ENCODE results near the gene TLE3.

The TLE3 gene

DNA sequence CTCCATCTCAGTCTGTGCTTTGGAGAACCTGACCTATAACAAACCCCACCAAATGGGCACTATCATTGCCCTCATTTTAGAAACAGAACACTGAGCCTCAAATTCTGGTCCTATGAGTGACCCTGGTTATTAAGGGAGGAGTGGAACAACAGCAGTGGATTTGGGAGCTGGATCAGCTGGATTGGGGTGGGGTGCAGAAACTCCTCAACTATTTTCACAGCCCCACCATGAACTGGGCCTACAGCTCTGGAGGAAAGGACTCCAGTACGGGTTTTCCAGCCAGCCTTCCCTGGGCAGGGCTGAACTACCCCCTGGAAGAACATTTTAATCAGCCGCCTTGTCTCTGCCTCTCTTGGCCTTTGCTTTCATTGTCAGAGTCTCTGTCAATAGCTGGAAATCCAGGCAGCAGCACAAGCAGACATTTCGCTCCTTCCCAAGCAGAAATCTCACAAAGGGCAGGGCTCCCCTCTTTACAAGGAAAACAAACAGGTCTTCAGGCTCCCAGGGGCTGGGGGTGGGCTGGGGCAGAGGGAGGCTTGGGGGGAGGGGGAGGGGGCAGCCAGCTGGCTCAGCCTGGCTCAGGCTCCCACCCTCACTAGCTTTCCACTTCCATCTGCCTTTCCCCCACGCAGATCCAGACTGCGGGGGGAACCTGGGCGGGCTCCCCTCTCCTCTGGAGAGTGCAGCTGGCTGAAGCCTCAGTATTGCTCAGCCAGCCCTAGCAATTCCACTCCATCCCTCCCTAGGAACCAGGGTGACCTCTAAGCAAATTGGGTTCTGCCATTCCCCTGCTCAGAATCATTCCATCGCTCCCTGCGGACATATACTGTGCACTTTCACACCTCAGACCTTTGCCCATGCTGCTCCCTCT, 13.7 kb upstream of the TLE3 start:
- TF ChIP-seq, protein P1, sequence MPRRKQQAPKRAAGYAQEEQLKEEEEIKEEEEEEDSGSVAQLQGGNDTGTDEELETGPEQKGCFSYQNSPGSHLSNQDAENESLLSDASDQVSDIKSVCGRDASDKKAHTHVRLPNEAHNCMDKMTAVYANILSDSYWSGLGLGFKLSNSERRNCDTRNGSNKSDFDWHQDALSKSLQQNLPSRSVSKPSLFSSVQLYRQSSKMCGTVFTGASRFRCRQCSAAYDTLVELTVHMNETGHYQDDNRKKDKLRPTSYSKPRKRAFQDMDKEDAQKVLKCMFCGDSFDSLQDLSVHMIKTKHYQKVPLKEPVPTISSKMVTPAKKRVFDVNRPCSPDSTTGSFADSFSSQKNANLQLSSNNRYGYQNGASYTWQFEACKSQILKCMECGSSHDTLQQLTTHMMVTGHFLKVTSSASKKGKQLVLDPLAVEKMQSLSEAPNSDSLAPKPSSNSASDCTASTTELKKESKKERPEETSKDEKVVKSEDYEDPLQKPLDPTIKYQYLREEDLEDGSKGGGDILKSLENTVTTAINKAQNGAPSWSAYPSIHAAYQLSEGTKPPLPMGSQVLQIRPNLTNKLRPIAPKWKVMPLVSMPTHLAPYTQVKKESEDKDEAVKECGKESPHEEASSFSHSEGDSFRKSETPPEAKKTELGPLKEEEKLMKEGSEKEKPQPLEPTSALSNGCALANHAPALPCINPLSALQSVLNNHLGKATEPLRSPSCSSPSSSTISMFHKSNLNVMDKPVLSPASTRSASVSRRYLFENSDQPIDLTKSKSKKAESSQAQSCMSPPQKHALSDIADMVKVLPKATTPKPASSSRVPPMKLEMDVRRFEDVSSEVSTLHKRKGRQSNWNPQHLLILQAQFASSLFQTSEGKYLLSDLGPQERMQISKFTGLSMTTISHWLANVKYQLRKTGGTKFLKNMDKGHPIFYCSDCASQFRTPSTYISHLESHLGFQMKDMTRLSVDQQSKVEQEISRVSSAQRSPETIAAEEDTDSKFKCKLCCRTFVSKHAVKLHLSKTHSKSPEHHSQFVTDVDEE (CRISPR knock-in tag; IDR thresholded peaks at IDR 0.05) = no peak
- TF ChIP-seq ZFP3 (CRISPR knock-in tag; IDR thresholded peaks at IDR 0.05) (peak; percentile 29; the same call in 1 of the 2 replicates), ZC3H10 (CRISPR knock-in tag; IDR thresholded peaks at IDR 0.05) (no peak), POU6F1 (CRISPR knock-in tag; IDR thresholded peaks at IDR 0.05; ENCODE audit: borderline replicate concordance, low read depth) (no peak), BACH2 (CRISPR knock-in tag; IDR thresholded peaks at IDR 0.05; ENCODE audit: borderline replicate concordance) (no peak)
- ATAC-seq = peak; percentile 97

GRCh38 chr15:70109978-70110377, 12.3 kb upstream of the TLE3 start:
- no peak for ATAC-seq

More at GRCh38 chr15:70109978-70110377, 12.3 kb upstream of the TLE3 start:
- TF ChIP-seq OSR1 (CRISPR knock-in tag; IDR thresholded peaks at IDR 0.05) = no peak
- TF ChIP-seq, protein P2, sequence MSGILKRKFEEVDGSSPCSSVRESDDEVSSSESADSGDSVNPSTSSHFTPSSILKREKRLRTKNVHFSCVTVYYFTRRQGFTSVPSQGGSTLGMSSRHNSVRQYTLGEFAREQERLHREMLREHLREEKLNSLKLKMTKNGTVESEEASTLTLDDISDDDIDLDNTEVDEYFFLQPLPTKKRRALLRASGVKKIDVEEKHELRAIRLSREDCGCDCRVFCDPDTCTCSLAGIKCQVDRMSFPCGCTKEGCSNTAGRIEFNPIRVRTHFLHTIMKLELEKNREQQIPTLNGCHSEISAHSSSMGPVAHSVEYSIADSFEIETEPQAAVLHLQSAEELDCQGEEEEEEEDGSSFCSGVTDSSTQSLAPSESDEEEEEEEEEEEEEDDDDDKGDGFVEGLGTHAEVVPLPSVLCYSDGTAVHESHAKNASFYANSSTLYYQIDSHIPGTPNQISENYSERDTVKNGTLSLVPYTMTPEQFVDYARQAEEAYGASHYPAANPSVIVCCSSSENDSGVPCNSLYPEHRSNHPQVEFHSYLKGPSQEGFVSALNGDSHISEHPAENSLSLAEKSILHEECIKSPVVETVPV (CRISPR knock-in tag; IDR thresholded peaks at IDR 0.05) = no peak
- TF ChIP-seq ZFP30 (CRISPR knock-in tag; IDR thresholded peaks at IDR 0.05) = no peak
- TF ChIP-seq, protein P1 (CRISPR knock-in tag; IDR thresholded peaks at IDR 0.05) = no peak
- TF ChIP-seq, protein P3, sequence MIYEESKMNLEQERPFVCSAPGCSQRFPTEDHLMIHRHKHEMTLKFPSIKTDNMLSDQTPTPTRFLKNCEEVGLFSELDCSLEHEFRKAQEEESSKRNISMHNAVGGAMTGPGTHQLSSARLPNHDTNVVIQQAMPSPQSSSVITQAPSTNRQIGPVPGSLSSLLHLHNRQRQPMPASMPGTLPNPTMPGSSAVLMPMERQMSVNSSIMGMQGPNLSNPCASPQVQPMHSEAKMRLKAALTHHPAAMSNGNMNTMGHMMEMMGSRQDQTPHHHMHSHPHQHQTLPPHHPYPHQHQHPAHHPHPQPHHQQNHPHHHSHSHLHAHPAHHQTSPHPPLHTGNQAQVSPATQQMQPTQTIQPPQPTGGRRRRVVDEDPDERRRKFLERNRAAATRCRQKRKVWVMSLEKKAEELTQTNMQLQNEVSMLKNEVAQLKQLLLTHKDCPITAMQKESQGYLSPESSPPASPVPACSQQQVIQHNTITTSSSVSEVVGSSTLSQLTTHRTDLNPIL (CRISPR knock-in tag; IDR thresholded peaks at IDR 0.05; ENCODE audit: low read depth) = no peak
- no peak for TF ChIP-seq ZFP3 (CRISPR knock-in tag; IDR thresholded peaks at IDR 0.05)
- TF ChIP-seq ESRRG (CRISPR knock-in tag; IDR thresholded peaks at IDR 0.05) = no peak
- no peak for TF ChIP-seq BACH2 (CRISPR knock-in tag; IDR thresholded peaks at IDR 0.05; ENCODE audit: borderline replicate concordance)
- TF ChIP-seq, protein P4, sequence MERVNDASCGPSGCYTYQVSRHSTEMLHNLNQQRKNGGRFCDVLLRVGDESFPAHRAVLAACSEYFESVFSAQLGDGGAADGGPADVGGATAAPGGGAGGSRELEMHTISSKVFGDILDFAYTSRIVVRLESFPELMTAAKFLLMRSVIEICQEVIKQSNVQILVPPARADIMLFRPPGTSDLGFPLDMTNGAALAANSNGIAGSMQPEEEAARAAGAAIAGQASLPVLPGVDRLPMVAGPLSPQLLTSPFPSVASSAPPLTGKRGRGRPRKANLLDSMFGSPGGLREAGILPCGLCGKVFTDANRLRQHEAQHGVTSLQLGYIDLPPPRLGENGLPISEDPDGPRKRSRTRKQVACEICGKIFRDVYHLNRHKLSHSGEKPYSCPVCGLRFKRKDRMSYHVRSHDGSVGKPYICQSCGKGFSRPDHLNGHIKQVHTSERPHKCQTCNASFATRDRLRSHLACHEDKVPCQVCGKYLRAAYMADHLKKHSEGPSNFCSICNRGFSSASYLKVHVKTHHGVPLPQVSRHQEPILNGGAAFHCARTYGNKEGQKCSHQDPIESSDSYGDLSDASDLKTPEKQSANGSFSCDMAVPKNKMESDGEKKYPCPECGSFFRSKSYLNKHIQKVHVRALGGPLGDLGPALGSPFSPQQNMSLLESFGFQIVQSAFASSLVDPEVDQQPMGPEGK (CRISPR knock-in tag; IDR thresholded peaks at IDR 0.05; ENCODE audit: borderline replicate concordance) = no peak
- TF ChIP-seq GLIS3 (CRISPR knock-in tag; IDR thresholded peaks at IDR 0.05) = no peak
- TF ChIP-seq CSDC2 (CRISPR knock-in tag; IDR thresholded peaks at IDR 0.05) = no peak
- no peak for TF ChIP-seq ZNF565 (CRISPR knock-in tag; conservative IDR thresholded peaks at IDR 0.05; ENCODE audit: low read depth)
- TF ChIP-seq RARB (CRISPR knock-in tag; IDR thresholded peaks at IDR 0.05) = no peak

All from SK-N-SH treated with all-trans-retinoic acid at 6 μM for 48 hours (cell line).